GM18867 (cell line): ENCODE results near the gene ZFHX3.
"Not testable (repeated sequence)": the region's sequence is repeated elsewhere in the genome, so short reads cannot be mapped to it uniquely, and the experiment has no call there.

Source experiments
- ATAC-seq: cut with Tn5 transposase; IDR thresholded peaks from one replicate; pipeline ENCODE4 v1.9.1; 2021; ENCODE audit warnings: mild to moderate bottlenecking, moderate library complexity; ENCODE audit not compliant: unreplicated experiment

ZFHX3 gene

GRCh38 chr16:73023752-73024570 is 24.0 kb downstream of the ZFHX3 start:
- no peak for ATAC-seq

- no peak for ATAC-seq
Measured at GRCh38 chr16:73023320-73023719, 24.6 kb downstream of the ZFHX3 start.

GRCh38 chr16:73022534-73022933 is 25.4 kb downstream of the ZFHX3 start:
- ATAC-seq: no peak

GRCh38 chr16:73021866-73022495 is 25.9 kb downstream of the ZFHX3 start:
- no peak for ATAC-seq

GRCh38 chr16:73020409-73020884 is 27.5 kb downstream of the ZFHX3 start:
- ATAC-seq: no peak

GRCh38 chr16:73019457-73020362 is 28.2 kb downstream of the ZFHX3 start:
- ATAC-seq: no peak

GRCh38 chr16:73018821-73019456 is 29.0 kb downstream of the ZFHX3 start:
- ATAC-seq: no peak

- no peak for ATAC-seq
Measured at GRCh38 chr16:73017321-73017720, 30.6 kb downstream of the ZFHX3 start.

- ATAC-seq: peak; percentile 39
Measured at GRCh38 chr16:73016488-73016830, 31.5 kb downstream of the ZFHX3 start.

- ATAC-seq: peak; percentile 70
Measured at GRCh38 chr16:73015612-73016487, 32.1 kb downstream of the ZFHX3 start.

GRCh38 chr16:73014768-73015167 is 33.2 kb downstream of the ZFHX3 start:
- no peak for ATAC-seq

GRCh38 chr16:73013974-73014373 is 34.0 kb downstream of the ZFHX3 start:
- no peak for ATAC-seq

- no peak for ATAC-seq
Measured at GRCh38 chr16:73012341-73012740, 35.6 kb downstream of the ZFHX3 start.

- no peak for ATAC-seq
Measured at GRCh38 chr16:73011926-73012325, 36.0 kb downstream of the ZFHX3 start.

GRCh38 chr16:73010150-73010676 is 37.7 kb downstream of the ZFHX3 start:
- ATAC-seq: no peak

- ATAC-seq: not testable (repeated sequence)
Measured at GRCh38 chr16:73009710-73010109, 38.2 kb downstream of the ZFHX3 start.

- no peak for ATAC-seq
Measured at GRCh38 chr16:73006026-73006425, 41.9 kb downstream of the ZFHX3 start.

- no peak for ATAC-seq
Measured at GRCh38 chr16:73002866-73003265, 45.1 kb downstream of the ZFHX3 start.

- no peak for ATAC-seq
Measured at GRCh38 chr16:73000907-73001521, 46.9 kb downstream of the ZFHX3 start.
